ENCODE data around the gene ITPRID2. TPM values are rescaled to one million over a fixed set of nuclear protein-coding genes. Genes with fewer than 3 reads are reported as not detected.

Gene ITPRID2
- total RNA-seq, 2 experiments from 2014 or later = 54.5 to 64.3 TPM

DNA sequence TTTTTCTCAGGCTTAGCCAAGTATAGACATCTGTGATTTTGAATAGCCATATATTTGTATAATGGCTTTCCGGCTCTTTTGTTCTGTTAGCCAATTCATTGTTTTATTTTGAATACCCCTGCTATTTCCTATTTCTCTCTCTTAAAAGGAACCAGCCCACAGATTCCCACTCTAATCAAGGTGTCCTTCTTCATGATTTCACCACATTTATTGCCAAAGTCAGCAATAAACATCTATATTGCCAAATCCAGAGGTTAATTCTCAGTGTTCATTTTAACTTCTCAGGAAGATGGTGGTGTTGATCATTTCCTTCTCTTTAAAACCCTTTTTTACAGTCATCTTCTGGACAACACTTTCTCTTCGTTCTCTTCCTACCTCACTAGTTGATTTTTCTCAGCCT lies 13.1 kb upstream of the ITPRID2 start:
- POLR2A ChIA-PET = no interaction called here
- CTCF ChIA-PET = no interaction called here

DNA sequence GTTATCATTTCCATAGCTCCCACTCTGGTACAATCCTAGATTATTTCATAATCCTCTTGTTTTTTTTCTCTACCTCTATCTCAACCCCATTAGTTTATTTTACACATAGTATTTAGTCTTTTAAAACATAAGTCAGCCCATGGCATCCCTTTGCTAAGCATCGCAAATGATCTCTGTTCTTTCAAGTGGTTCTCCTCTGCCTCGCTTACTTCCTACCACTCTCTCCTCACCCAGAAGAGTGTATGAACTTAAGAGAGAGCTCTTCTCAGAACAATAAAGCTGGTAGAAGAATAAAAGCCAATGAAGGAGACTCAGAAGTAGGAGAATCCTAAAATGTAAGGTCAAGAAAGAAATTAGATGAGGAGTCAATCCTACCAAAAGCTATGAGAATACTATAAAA lies 12.2 kb upstream of the ITPRID2 start:
- ChIA-PET CTCF (no interaction called here), POLR2A (interaction anchor here (0.6 kb wide), 1 partner anchor 12 kb away, joined by 3 read pairs; the partner anchor contains the start of gene ITPRID2)

DNA sequence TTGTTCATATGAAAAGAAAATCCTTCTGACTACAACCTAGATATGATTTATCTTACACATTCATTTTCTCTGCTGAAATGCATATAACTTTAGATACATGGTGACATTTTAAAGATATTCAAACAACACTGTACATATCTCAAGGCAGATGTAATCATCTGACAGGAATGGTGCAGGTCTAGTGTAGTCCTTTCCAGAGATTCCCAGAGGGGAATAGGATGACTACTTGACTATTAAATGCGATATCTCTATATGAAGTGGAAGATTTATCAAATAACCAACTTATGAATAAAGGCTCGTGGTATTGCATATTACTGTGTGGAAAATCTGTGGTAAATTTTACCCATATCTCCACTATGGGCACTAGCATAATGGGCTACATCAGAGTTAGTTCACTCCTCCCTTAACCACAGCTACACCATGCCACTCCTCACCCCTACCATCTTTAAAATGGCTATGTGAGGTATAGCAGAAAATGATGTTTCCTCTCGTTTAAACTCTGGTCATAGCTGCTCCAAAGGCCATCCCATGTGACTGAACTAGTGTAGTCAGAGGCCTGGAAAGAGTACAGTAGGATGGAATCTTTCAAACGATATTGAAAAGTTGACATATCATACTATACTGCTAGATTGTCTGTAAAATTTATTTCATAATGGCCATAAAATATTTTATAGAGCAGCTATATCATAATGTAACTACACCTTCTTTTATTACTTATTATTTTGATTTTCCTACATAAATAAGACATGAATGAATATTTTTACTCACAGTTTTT lies 9.1 kb upstream of the ITPRID2 start:
- POLR2A ChIA-PET = no interaction called here
- CTCF ChIA-PET = no interaction called here

DNA sequence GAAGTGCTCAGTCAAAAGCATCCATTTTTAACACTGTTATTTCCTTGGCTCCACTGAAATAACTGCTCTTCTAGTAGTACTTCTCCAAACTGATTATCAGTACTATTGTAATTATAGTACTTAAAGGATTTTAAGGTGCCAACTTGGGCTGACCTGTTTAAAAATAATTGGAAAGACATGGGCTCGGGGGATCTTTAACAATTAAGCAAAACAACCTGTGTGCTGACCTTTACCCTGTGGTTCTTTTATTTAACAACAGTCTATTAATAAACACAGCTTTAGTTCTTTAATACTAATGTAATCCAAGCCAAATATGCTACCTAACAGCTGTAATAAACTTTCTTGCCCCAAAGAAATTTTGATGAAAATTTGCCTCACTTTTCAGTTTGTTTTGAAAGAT lies 6.9 kb upstream of the ITPRID2 start:
- CTCF ChIA-PET = no interaction called here
- POLR2A ChIA-PET = no interaction called here

DNA sequence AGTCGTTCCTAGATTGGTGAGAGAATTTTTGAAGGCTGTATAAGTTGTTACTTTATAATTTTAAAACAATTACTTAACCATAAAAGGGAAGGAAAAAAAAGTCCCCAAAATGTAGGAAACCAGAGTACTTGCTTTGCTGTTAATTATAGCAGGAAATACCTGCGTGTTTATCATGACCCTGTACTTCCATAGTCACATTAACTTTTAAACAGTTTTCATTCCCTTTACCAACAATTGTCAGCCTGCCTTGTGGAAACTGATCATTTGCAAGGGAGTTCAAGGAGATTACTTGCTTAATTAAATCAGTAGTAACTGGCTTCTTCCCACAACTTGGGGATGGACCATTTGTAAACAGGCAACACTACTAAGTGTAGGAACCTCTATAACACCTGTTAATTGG lies 6.4 kb upstream of the ITPRID2 start:
- ChIA-PET POLR2A (no interaction called here), CTCF (no interaction called here)

DNA sequence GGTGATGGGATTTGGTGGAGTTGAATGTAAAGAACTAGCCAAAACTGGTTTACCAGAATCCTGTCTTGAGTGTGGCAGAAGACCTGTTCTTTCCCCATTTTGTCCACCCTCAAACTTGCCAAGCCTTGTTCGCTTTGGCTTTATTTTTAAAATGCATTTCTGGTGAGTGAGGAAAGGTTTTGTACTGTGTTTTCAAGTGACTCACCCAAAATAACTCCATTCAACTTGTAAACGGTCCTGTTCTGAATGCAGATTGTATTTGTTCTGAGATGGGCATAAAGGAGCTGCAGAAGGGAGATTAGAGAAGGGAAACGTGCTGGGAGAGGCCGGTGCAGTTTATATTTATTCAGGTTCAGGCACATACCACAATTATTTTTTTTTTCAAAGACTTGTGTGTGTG lies 5.3 kb upstream of the ITPRID2 start:
- CTCF ChIA-PET = no interaction called here
- POLR2A ChIA-PET = interaction anchor here (0.6 kb wide), 1 partner anchor 41 kb away, joined by 4 read pairs; no protein-coding TSS in a partner anchor

DNA sequence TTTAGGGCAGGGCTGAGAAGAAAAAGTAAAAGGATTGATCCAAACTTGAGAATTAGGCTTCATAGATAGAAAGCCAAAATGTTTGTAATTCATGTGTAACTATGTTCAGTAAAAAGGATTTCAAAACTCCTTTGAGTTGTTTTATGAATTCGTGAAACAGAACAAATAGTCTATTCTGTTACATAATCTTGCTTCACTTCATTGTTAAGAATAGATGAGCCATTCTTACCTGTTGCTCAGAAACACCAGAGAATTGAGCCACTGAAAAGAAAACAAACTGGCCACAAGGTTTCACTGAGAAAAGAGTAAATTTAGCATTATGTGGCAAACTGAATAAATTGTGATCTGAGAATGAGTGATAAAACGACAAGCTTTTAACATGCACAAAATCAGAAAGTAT lies 4.5 kb upstream of the ITPRID2 start:
- ChIA-PET POLR2A (interaction anchor here (0.6 kb wide), 1 partner anchor 42 kb away, joined by 4 read pairs; no protein-coding TSS in a partner anchor), CTCF (interaction anchor here (0.6 kb wide), 1 partner anchor 21 kb away, joined by 3 read pairs; no protein-coding TSS in a partner anchor)

DNA sequence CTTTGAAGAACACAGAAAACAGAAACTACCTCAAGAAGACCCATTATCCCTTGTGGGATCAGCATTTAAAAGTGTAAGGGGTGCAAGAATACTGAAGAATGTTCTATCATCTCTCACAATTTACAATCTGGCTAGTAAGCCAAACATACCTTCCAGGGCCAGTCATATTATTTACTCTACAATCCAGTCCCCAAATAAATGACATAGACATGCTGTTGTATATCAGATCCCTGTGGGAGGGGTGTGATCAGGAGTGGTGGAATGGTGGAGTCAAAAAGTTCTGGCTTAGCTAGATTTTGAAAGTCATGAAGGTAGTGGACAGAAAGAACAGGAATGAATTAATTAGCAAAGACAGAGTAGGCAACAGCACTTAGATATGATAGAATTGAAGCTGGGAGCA lies 1.8 kb upstream of the ITPRID2 start:
- ChIA-PET POLR2A (no interaction called here), CTCF (no interaction called here)

DNA sequence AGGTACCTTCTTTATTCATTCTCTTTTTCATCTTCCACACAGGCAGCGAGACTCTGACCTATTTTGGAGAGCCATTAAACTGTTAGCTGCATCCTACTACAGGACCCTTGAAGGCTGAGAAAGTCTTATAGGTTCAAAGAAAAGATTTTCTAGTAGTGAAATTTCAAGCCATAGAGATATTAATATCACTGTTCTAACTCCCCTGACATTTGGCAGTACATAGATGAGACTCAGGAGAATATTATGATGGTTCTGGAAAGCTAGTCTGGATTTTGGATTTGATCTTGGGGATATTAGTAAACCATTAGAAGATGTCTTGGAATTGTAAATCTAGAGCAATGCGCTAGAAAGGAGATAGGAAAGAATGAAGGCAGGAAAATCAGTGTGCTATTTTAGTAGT lies 1.3 kb upstream of the ITPRID2 start:
- ChIA-PET CTCF (no interaction called here), POLR2A (no interaction called here)

DNA sequence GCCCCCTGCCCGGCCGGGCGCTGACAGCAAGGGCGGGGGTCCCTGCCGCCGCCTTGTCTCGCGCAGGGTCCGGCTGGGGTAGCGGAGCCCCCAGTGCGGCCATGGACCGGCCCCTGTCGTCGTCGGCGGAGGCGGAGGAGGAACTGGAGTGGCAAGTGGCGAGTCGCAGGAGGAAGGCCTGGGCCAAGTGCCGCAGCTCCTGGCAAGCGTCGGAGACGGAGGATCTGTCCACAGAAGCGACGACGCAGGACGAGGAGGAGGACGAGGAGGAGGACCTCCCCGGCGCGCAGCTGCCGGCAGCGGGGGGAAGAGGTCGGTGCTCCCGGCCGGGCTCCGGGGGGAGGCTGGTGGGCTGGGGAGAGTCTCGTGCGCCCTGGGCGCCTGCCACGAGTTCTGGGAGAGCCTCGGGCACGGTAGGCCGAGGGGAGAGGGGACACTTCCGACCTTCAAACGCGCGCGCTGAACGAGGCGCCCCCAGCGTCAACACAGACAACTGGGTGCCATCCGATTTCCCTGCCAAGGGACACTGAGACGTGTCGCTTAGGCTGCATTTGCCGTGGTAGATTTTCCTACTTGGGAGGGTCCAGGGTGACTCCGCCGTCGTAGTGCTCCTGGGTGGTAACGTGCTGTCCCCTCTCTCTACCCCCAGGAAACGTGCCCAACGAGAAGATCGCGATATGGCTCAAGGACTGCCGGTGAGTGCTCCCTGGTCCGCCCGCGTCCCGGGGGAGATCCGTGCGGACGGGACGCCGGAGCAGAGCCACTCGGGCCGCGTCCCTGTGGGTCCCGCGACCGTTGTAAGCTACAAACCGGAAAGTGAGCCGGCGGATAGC lies 652 bp downstream of the ITPRID2 start:
- POLR2A ChIA-PET = interaction anchor here (0.6 kb wide), 2 partner anchors 13 to 40 kb away, joined by 3 to 6 read pairs; no protein-coding TSS in a partner anchor
- CTCF ChIA-PET = interaction anchor here (0.7 to 1.0 kb wide), 2 partner anchors 12 to 63 kb away, joined by 3 read pairs; no protein-coding TSS in a partner anchor

DNA sequence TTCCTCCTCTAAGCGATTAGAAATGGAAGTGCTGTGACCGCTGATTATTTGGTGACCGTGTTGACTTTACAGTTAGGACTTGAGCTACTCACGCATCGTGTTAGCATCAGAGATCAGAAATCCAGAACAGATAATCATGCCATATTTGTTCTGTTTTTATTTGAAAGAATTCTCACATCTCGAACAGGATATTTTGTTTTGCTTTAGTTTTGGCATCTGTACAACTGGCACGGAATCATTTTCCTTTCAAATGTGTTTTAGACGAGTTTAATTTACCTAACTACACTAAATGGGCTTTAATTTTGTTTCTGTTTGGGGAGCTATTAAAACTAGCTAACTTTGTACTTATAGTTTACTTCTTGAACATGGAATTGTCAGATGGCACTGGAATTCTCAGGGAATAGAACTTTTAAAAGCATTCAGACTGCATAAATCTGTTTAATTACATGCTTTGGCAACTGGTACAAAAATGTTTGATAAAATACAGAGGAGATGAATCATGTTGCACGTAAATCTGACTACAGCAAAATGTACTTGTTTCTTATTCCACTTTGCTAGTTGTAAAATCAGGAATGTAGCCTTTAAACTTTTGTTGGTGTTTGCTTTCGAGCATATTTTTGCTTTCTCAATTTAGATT lies 1.4 kb downstream of the ITPRID2 start:
- ChIA-PET POLR2A (interaction anchor here (0.6 kb wide), 1 partner anchor 41 kb away, joined by 6 read pairs; no protein-coding TSS in a partner anchor), CTCF (no interaction called here)

DNA sequence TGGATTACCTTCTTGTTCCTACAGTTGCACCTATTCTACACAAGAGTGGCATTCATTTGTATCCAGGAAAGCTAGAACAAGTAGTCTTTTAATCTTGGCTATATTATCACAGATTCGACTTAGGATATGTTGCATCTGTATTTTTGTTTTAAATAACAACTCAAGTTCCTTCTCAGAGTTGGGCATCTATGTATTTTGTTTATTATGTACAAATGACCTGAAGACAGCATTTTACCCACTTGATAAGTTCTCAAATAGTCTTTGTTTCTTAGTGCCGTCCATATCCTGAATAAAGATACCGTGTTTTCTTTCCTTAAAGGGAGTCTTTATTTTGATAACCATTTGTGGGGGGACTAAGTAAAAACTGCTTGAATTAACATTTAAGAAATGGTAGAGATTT lies 2.9 kb downstream of the ITPRID2 start:
- ChIA-PET POLR2A (no interaction called here), CTCF (no interaction called here)

DNA sequence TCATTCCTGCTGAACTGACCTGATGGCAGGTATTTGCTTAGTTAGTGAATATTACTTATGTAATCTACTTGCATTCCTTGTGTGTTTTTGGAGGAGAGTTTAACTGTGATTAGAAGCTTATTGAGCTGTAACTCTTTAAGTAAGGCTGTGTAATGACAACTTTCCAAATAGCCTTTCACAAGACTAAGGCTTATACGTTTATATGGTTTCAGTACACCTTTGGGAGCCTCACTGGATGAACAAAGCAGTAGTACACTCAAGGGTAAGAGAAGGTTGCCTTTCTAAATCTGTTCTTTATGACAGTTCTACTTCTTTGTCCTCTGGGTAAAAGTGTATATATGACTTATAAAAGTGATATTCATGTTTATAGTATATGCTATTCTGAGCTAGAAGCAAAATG lies 4.3 kb downstream of the ITPRID2 start:
- ChIA-PET CTCF (no interaction called here), POLR2A (no interaction called here)

DNA sequence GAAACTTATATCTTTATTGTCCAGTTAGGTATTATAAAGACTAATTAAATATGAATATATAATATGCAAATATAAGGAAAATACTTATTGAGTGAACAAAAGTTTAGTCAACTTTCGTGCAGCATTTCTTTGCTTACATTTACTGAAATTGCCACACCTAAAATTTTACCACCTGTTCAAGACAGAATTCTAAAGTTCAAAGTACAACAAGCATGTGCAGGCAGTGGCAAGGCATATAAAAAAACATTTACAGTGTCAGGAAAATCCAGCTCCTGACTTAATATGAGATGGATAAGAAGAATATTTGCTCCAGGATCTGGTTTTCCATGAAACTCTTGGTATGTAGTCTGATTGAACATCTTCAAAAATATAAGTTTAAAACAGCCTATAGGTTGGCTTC lies 4.8 kb downstream of the ITPRID2 start:
- ChIA-PET CTCF (no interaction called here), POLR2A (no interaction called here)

DNA sequence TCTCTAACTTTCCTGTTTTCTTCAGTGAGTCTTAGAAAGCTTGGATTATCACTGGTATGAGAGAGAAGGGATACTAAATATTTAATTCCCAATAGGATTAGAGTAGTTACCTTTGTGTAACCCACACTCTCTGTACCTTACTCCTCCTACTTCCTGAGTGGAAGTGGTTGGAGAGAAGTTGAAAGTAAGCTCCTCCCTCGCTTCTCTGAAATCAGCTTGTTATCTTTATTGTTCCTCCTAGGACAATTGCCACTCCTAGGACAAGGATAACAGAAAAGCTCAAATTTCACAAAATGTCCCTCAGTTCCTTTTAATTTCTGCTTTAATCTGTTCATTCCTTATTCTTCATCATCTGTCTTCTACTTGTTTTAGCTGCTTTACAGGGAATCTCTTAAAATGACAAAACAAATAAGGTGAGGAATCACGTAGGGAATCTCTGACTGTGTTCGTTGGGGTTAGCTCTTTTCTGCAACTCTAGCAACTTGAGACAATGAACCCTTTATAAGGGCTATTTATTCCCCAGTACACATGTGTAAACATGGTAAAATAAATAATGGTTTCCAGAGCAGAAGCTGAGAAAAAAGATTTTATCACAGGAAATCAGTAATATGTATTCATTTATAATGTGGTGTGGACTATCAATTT lies 8.6 kb downstream of the ITPRID2 start:
- POLR2A ChIA-PET = no interaction called here
- CTCF ChIA-PET = no interaction called here

DNA sequence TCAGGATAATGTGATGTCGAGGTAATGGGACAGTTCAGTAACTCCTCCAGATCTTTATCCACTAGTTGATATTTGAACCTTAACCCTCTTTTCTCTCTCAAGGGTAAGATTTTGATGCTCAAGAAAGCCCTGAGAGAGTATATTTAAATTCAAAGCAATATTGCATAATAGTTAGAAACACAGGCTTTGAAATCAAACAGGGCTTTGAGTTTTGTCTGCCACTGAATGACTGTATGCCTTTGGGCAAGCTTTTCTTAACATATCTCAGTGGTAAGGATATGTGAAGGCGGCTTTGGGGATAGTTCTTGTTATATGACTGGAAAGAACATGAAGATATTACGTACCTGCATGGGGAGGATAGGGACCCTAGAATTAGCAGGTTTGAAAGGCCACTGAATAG lies 11.1 kb downstream of the ITPRID2 start:
- CTCF ChIA-PET = interaction anchor here (1.4 kb wide), 1 partner anchor 923 kb away, joined by 3 read pairs; the partner anchor contains the start of gene UBE2E3
- POLR2A ChIA-PET = no interaction called here

DNA sequence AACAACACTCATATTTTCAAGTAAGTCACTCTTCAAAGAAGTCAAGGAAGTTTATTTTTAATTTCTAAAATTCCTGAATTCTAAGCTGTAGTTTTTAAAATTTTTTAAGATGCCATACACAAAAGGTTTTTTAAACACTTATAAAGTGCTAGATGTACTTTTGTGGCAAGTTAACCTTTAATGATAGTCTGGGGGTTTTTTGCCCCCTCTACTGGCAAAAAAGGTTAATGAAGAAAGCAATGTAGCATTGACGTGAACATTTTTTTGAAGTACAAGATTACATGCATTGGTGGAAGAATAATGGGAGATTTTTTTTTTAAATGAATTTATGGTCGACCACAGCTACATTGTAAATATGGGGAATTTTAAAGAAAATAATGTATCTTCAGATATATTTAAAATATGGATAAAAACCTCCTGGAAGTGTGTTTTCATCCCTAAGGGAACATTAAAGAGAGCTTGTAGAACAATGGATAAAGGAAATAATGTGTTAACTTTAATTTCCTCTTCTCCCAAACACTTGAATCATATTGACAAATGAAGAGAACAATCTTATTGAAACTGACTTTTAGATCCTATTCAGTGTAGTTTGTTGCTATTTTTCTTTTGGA lies 12.6 kb downstream of the ITPRID2 start:
- ChIA-PET POLR2A (no interaction called here), CTCF (interaction anchor here (0.7 to 1.3 kb wide), 2 partner anchors 13 to 116 kb away, joined by 3 read pairs; partner anchors contain the start of gene ITPRID2)

DNA sequence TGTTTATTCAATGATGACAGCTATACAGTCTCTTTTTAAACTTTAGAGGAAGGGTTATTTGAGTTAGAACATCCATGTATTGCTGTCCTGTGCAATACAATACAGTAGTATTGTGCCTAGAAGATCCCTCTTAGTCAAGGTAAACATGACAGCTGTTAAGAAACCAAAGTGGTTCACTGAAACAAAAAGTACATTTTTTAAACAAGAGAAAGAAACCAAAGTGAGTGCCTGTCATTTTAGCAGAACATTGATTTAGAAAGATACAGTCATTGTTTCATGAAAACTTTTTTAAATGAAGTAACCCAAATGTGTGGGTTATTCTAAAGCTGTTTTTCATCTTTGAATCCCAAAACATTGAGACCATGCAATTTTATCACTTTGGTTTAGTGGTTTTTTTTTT lies 15.5 kb downstream of the ITPRID2 start:
- ChIA-PET CTCF (interaction anchor here (0.7 kb wide), 2 partner anchors 47 to 141 kb away, joined by 3 read pairs; no protein-coding TSS in a partner anchor), POLR2A (interaction anchor here (0.7 kb wide), 1 partner anchor 14 kb away, joined by 7 read pairs; no protein-coding TSS in a partner anchor)

DNA sequence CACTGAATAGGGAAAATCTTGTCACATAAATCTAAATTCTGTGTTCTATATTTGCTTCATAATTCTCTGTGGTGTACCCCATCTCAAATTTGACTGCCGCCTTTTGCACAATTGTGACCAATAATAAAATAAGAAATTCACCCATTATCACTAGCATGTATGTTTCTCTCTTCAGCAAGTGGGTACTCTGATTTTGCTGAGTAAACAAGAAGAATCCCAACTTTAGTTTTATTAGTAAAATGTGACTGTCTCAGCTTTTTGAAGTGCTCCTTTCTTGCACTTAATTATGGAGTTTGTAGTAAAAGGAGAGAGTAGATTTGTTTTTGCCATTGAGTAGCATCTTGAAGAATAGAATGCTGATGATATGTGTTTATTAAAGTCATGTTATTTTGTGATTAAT lies 16.1 kb downstream of the ITPRID2 start:
- POLR2A ChIA-PET = no interaction called here

More for the DNA sequence above, 16.1 kb downstream of the ITPRID2 start:
- CTCF ChIA-PET = no interaction called here

Measured in activated CD8-positive, alpha-beta memory T cell treated with anti-CD3 and anti-CD28 coated beads for 36 hours (primary cell).